SH-SY5Y (cell line): Measurements from ENCODE around the gene PLEKHG4B.

Experiments
- GATA2 ChIP-seq: IDR thresholded peaks from 2 replicates; pipeline ENCODE4 v1.6.1; 2011; ENCODE audit warnings: mild to moderate bottlenecking, low read depth, low read length
- GATA3 ChIP-seq: IDR thresholded peaks from 2 replicates; pipeline ENCODE4 v1.6.1; 2011; ENCODE audit warnings: low read depth, mild to moderate bottlenecking, low read length, moderate library complexity

- TF ChIP-seq GATA2 (no peak), GATA3 (no peak)
Measured at GRCh38 chr5:77957-78804, 13.8 kb upstream of the PLEKHG4B start.
